Tibial artery (tissue), 4 donors: Measurements from ENCODE around the gene SLC15A4.
A peak's percentile ranks its signal among the peaks of the same experiment; 100 is the strongest.

Experiments
- DNase-seq, 2 donors: peaks; one replicate each; pipeline ENCODE4 v3.0.0-alpha.2; 2019
- H3K27ac ChIP-seq, 2 donors: fragments of 200-600 bp; sonication (generic) in 1 of 2; 1 replicate in 1 of 2; 2 replicates in 1 of 2; pipeline ENCODE4 v1.5.1; 2018 to 2019; ENCODE audit warnings: mild to moderate bottlenecking in 1 of 2
- H3K27me3 ChIP-seq, 2 donors: fragments of 200-600 bp; sonication (generic) in 1 of 2; one replicate each; pipeline versions ENCODE4 v1.5.1 to v1.6.0; 2016 to 2019
- H3K36me3 ChIP-seq, 3 donors: fragments of 200-600 bp; sonication (generic) in 2 of 3; one replicate each; pipeline ENCODE4 v1.5.1; 2016 to 2019; ENCODE audit warnings: mild to moderate bottlenecking in 2 of 3
- H3K4me1 ChIP-seq, 4 donors: fragments of 200-600 bp; sonication (generic) in 2 of 4; 1 replicate in 3 of 4; 2 replicates in 1 of 4; pipeline ENCODE4 v1.5.1; 2016 to 2019
- H3K4me3 ChIP-seq, 2 donors: fragments of 200-600 bp; sonication (generic) in 1 of 2; 1 replicate in 1 of 2; 2 replicates in 1 of 2; pipeline ENCODE4 v1.5.1; 2018 to 2019; ENCODE audit warnings: mild to moderate bottlenecking in 2 of 2
- H3K9me3 ChIP-seq, 3 donors: fragments of 200-600 bp; sonication (generic) in 1 of 3; one replicate each; pipeline ENCODE4 v1.5.1; 2016 to 2019
- CTCF ChIP-seq, 2 experiments: fragments of 200-600 bp in 1 of 2; fragments of 450-650 bp in 1 of 2; IDR thresholded peaks; one replicate each; pipeline ENCODE4 v1.5.1; 2017 to 2019; ENCODE audit warnings: antibody characterized with exemption in 2 of 2, mild to moderate bottlenecking in 1 of 2, moderate library complexity in 1 of 2
- intact Hi-C: fragments of 100-400 bp; cut with DNase I; formaldehyde crosslinking; loops from one replicate; pipeline ENCODE4 v1.15.0; 2023; ENCODE audit warnings: low total_unique reads

Gene SLC15A4

DNA sequence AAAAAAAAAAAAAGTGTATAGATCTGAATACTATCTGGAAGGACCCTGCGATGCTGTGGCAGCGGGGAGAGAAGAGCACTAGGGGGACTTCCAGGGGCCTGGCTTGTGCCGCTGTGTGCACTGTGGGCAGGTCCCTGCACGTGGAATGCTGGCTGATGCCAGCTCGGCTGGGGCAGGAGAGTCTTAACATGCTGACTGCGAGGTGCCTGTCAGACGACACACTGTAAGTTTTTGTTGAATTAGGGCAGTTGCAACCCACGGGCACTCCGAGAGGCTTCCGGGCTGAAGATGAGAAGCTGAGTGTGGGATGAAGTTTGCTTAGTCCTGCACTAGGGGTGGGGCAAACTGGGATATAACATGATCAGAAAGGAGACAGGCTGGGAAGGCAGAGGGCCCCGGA, 40.2 kb upstream of the SLC15A4 start:
- intact Hi-C loops, result no loop called here

GRCh38 chr12:128861226-128862016, 37.7 kb upstream of the SLC15A4 start:
- no peak for TF ChIP-seq CTCF (IDR thresholded peaks at IDR 0.05)
- no peak overlapping the region for H3K4me3 ChIP-seq
- DNase-seq, result no peak
- H3K27me3 ChIP-seq, result peaks cover 0 to 7% of the 10 kb centered on the region in 2 donors
- intact Hi-C loops, result no loop called here
- no peak overlapping the region for H3K27ac ChIP-seq
- no peaks in the 10 kb centered on the region for H3K36me3 ChIP-seq
- H3K9me3 ChIP-seq, result no peaks in the 10 kb centered on the region
- H3K4me1 ChIP-seq, result no peaks in the 10 kb centered on the region

More for the DNA sequence above, 40.2 kb upstream of the SLC15A4 start:
- no peaks in the 10 kb centered on the region for H3K9me3 ChIP-seq
- H3K4me3 ChIP-seq, result no peak overlapping the region
- no peak overlapping the region for H3K27ac ChIP-seq
- TF ChIP-seq CTCF (IDR thresholded peaks at IDR 0.05), result no peak
- H3K36me3 ChIP-seq, result no peaks in the 10 kb centered on the region
- DNase-seq, result peak in 1 of 2 donors; percentile 31
- H3K27me3 ChIP-seq, result peaks cover 0 to 2% of the 10 kb centered on the region in 2 donors
- H3K4me1 ChIP-seq, result no peaks in the 10 kb centered on the region

DNA sequence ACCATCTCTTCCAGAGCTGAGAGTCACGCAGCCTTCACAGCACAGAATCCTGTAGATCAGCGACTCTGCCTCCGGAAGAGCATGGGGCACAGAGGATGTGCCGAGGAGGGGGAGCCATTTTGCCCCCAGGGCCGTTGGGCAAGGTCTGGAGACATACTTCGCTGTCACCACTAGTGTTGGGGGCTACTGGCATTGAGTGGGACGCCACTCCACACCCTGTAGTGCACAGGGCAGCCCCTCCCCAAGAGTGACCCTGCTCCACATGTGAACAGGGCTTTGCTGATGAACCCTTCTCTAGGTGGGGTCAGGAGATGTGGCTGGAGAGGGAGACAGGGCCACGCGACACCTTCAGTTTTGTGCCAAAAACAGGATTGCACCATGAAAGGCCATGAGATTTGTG, 35.6 kb upstream of the SLC15A4 start:
- Histone ChIP-seq H3K36me3 (no peaks in the 10 kb centered on the region), H3K4me3 (no peak overlapping the region), H3K9me3 (no peaks in the 10 kb centered on the region), H3K4me1 (no peaks in the 10 kb centered on the region), H3K27me3 (peaks cover 0 to 13% of the 10 kb centered on the region in 2 donors), H3K27ac (no peak overlapping the region)
- intact Hi-C loops, result no loop called here
- DNase-seq, result no peak
- TF ChIP-seq CTCF (IDR thresholded peaks at IDR 0.05), result no peak

DNA sequence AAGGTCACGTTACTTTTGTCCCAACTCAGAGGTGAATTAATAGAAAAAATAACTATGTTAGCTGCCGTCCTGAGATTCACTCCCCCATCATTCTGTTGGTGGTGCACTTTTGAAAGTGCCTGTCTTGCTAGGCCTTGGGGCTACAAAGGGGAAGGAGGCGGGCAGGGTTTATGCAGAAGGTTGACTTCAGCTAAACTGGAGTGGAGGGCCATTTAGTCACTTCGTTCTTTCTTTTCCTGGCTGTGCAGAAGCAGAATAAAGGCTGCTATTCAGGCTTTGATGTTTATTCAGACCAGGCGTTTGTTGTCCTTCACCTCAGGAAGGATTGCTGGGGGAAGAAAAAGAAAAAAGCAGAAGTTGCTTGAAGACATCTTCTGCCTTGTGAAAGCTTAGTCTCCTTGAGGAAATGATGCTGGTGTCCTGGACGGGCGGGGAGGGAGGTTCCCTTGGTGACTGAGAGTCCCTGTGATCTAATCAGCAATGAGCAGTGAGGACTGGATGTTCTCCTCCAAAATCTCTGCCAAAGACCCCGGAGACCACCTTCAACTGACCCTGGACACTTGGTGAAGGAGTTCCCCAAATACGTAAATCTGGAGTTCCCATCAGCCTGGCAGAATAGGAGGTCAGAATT, 33.5 kb upstream of the SLC15A4 start:
- no peak for TF ChIP-seq CTCF (IDR thresholded peaks at IDR 0.05)
- Histone ChIP-seq H3K4me1 (peaks cover 0 to 8% (median 3%) of the 10 kb centered on the region in 4 donors), H3K4me3 (no peak overlapping the region), H3K27ac (no peak overlapping the region), H3K36me3 (no peaks in the 10 kb centered on the region), H3K9me3 (no peaks in the 10 kb centered on the region), H3K27me3 (peaks cover 0 to 33% of the 10 kb centered on the region in 2 donors)
- intact Hi-C loops, result no loop called here
- DNase-seq, result no peak

GRCh38 chr12:128856791-128857078, 33.0 kb upstream of the SLC15A4 start:
- Histone ChIP-seq H3K9me3 (no peaks in the 10 kb centered on the region), H3K36me3 (no peaks in the 10 kb centered on the region), H3K27ac (no peak overlapping the region), H3K4me3 (no peak overlapping the region), H3K4me1 (peaks cover 0 to 8% (median 3%) of the 10 kb centered on the region in 4 donors), H3K27me3 (peaks cover 0 to 36% of the 10 kb centered on the region in 2 donors)
- no peak for TF ChIP-seq CTCF (IDR thresholded peaks at IDR 0.05)
- intact Hi-C loops, result no loop called here
- no peak for DNase-seq
